Panc1 (cell line): ENCODE measurements around the gene RIMBP2.

ENCODE experiments used
- POLR2AphosphoS5 ChIP-seq: IDR thresholded peaks from 2 replicates; pipeline ENCODE4 v1.6.1; 2012; ENCODE audit warnings: mild to moderate bottlenecking, low read depth, low read length, moderate library complexity
- TCF7L2 ChIP-seq: IDR thresholded peaks from 2 replicates; pipeline ENCODE4 v1.6.1; 2011; ENCODE audit warnings: mild to moderate bottlenecking, low read depth, low read length, inconsistent platforms
- TF ChIP-seq, protein P1 (sequence below): fragments of 450-650 bp; IDR thresholded peaks from 2 replicates; pipeline ENCODE4 v1.5.1; 2017; ENCODE audit warnings: mild to moderate bottlenecking
- TF ChIP-seq, protein P2 (sequence below), 2 experiments: IDR thresholded peaks; 2 replicates each; pipeline ENCODE4 v1.6.1; 2011 to 2012; ENCODE audit warnings: low read depth in 2 of 2, control low read depth in 1 of 2, low read length in 1 of 2, mild to moderate bottlenecking in 1 of 2, moderate library complexity in 1 of 2; ENCODE audit not compliant: insufficient read depth in 1 of 2

DNA sequence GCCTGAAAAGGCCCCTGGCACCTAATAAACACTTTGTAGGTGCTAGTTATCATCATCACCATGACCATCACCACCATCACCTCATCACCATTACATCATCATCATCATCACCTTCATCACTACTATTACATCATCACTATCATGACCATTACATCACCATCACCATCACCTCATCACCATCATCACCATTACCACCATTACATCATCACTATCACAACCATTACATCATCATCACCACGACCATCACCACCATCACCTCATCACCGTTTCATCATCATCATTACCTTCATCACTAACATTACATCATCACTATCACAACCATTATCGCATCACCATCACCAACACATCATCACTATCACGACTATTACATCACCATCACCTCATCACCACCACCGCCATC lies 132.8 kb downstream of the RIMBP2 start:
- TF ChIP-seq, protein P1, sequence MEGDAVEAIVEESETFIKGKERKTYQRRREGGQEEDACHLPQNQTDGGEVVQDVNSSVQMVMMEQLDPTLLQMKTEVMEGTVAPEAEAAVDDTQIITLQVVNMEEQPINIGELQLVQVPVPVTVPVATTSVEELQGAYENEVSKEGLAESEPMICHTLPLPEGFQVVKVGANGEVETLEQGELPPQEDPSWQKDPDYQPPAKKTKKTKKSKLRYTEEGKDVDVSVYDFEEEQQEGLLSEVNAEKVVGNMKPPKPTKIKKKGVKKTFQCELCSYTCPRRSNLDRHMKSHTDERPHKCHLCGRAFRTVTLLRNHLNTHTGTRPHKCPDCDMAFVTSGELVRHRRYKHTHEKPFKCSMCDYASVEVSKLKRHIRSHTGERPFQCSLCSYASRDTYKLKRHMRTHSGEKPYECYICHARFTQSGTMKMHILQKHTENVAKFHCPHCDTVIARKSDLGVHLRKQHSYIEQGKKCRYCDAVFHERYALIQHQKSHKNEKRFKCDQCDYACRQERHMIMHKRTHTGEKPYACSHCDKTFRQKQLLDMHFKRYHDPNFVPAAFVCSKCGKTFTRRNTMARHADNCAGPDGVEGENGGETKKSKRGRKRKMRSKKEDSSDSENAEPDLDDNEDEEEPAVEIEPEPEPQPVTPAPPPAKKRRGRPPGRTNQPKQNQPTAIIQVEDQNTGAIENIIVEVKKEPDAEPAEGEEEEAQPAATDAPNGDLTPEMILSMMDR: no peak
- TF ChIP-seq TCF7L2 (no peak), POLR2AphosphoS5 (no peak)
- TF ChIP-seq, protein P2, sequence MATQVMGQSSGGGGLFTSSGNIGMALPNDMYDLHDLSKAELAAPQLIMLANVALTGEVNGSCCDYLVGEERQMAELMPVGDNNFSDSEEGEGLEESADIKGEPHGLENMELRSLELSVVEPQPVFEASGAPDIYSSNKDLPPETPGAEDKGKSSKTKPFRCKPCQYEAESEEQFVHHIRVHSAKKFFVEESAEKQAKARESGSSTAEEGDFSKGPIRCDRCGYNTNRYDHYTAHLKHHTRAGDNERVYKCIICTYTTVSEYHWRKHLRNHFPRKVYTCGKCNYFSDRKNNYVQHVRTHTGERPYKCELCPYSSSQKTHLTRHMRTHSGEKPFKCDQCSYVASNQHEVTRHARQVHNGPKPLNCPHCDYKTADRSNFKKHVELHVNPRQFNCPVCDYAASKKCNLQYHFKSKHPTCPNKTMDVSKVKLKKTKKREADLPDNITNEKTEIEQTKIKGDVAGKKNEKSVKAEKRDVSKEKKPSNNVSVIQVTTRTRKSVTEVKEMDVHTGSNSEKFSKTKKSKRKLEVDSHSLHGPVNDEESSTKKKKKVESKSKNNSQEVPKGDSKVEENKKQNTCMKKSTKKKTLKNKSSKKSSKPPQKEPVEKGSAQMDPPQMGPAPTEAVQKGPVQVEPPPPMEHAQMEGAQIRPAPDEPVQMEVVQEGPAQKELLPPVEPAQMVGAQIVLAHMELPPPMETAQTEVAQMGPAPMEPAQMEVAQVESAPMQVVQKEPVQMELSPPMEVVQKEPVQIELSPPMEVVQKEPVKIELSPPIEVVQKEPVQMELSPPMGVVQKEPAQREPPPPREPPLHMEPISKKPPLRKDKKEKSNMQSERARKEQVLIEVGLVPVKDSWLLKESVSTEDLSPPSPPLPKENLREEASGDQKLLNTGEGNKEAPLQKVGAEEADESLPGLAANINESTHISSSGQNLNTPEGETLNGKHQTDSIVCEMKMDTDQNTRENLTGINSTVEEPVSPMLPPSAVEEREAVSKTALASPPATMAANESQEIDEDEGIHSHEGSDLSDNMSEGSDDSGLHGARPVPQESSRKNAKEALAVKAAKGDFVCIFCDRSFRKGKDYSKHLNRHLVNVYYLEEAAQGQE (IDR thresholded peaks at IDR 0.05; ENCODE audit: insufficient read depth in 1 of 2, low read depth in 2 of 2, low read length in 1 of 2): no peak
